Articular chondrocyte of knee joint (primary cell): ENCODE measurements around the gene M1AP. TPM values are rescaled to one million over a fixed set of nuclear protein-coding genes. Genes with fewer than 3 reads are reported as not detected.

Experiments
- total RNA-seq: library from RNA; depleted of rRNA; stranded (reverse); fragments of >200 nt; gene quantifications from 2 replicates; pipeline ENCODE4 v1.2.3, GENCODE V29; 2012

The M1AP gene, protein sequence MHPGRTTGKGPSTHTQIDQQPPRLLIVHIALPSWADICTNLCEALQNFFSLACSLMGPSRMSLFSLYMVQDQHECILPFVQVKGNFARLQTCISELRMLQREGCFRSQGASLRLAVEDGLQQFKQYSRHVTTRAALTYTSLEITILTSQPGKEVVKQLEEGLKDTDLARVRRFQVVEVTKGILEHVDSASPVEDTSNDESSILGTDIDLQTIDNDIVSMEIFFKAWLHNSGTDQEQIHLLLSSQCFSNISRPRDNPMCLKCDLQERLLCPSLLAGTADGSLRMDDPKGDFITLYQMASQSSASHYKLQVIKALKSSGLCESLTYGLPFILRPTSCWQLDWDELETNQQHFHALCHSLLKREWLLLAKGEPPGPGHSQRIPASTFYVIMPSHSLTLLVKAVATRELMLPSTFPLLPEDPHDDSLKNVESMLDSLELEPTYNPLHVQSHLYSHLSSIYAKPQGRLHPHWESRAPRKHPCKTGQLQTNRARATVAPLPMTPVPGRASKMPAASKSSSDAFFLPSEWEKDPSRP
- total RNA-seq = 0.26 and 0.43 TPM in 2 replicates

GRCh38 chr2:74648009-74648443 is at the start of gene M1AP:
TSS of gene M1AP (minus strand) at chr2:74648330. CDS start at chr2:74640275, 8,055 bp downstream.

GRCh38 chr2:74653985-74654882 is 6.1 kb upstream of the M1AP start, which contains the start of gene SEMA4F:
TSS of gene SEMA4F (plus strand) at chr2:74654247. CDS start at chr2:74654377, 130 bp downstream.

GRCh38 chr2:74553892-74554819 is 94.0 kb downstream of the M1AP start, which contains the start of the genes DOK1 and LOXL3:
TSS of gene DOK1 (plus strand) at chr2:74554720. CDS start at chr2:74554755, 35 bp downstream.
TSS of gene LOXL3 (minus strand) at chr2:74553942. CDS start at chr2:74552634, 1,308 bp downstream.

GRCh38 chr2:74529357-74530238 is 118.5 kb downstream of the M1AP start, which contains the start of the genes AUP1 and HTRA2:
TSS of gene AUP1 (minus strand) at chr2:74529706. CDS start at chr2:74529629, 77 bp downstream.
TSS of gene HTRA2 (plus strand) at chr2:74529933. CDS start at chr2:74530007, 74 bp downstream.

DNA sequence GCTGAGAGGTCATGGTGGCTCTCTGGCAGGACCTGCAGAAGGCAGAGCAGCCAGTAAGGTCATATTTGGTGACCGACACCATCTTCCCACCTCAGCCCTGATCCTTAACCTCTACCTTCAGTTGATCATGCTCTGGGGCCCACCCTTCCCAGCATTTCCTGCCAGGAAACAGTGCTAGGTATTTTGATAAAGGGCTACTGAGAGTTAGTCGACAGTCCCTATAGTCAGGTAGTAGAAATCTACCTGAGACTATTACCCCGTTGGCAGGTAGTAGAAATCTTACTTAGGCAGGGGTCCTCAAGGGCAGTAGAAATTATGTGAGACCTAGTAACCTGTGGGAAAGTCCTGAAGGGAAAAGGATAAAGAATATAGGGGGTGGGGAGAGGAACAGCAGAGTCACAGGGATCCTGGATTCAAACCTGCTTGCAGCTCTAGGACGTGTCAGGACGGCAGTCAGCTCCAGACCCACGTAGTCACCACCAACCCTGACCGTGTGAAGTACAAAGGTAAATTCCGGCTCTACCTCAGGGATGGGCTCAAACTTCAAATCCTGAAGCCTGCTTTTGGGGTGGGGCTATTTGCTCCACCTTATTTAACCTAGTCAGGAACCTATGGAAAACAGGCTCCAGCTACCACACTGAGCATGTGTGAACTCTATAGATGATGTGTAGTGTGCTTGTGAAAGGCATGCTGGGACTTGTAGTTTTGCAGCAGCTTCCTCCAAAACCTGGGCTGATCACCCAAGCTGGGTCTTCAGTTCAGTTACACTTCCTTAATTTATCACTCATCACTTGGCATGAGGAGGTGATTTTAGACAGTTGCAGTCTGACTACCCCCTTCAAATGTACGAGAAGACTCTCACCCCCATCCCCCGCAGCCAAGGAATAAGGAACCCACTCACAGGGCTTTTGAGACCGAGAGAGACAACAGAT is 122.1 kb downstream of the M1AP start, which contains the start of gene DQX1:
Gene DQX1, minus strand, starts transcription at position 515 of the 932 bp plus-strand sequence. Its CDS starts 502 bp downstream, at position 13.

GRCh38 chr2:74514368-74515270 is 133.5 kb downstream of the M1AP start, which contains the start of gene TLX2:
TSS of gene TLX2 (plus strand) at chr2:74514450. CDS start at chr2:74514807, 357 bp downstream.

Other genes with a start within 250 kb of the M1AP start
- 1.3 and 1.7 TPM in 2 replicates for gene C2orf81, start 226.7 kb downstream of the M1AP start, total RNA-seq
- gene WDR54, start 226.6 kb downstream of the M1AP start, total RNA-seq = 18.3 and 19.7 TPM in 2 replicates
- gene RTKN, start 206.4 kb downstream of the M1AP start, total RNA-seq = 14.4 and 16.5 TPM in 2 replicates
- gene INO80B, start 193.2 kb downstream of the M1AP start, total RNA-seq = 12.2 and 12.3 TPM in 2 replicates
- 31.6 and 33.8 TPM in 2 replicates for gene WBP1, start 189.9 kb downstream of the M1AP start, total RNA-seq
- 28.9 and 30.8 TPM in 2 replicates for gene MOGS, start 182.9 kb downstream of the M1AP start, total RNA-seq
- 17.6 and 21.7 TPM in 2 replicates for gene MRPL53, start 175.7 kb downstream of the M1AP start, total RNA-seq
- 15.0 and 20.8 TPM in 2 replicates for gene CCDC142, start 165.3 kb downstream of the M1AP start, total RNA-seq
- 11.4 and 14.6 TPM in 2 replicates for gene TTC31, start 165.2 kb downstream of the M1AP start, total RNA-seq
- 2.2 and 3.3 TPM in 2 replicates for gene LBX2, start 148.7 kb downstream of the M1AP start, total RNA-seq
- 15.8 and 18.2 TPM in 2 replicates for gene PCGF1, start 140.6 kb downstream of the M1AP start, total RNA-seq
- 0.11 and 0.13 TPM in 2 replicates for gene TLX2, start 133.9 kb downstream of the M1AP start, total RNA-seq
- gene DQX1, start 122.1 kb downstream of the M1AP start, total RNA-seq = not detected in 2 replicates
- gene AUP1, start 118.6 kb downstream of the M1AP start, total RNA-seq = 60.6 and 64.5 TPM in 2 replicates
- 21.0 and 23.7 TPM in 2 replicates for gene HTRA2, start 118.4 kb downstream of the M1AP start, total RNA-seq
- 162 and 188 TPM in 2 replicates for gene LOXL3, start 94.4 kb downstream of the M1AP start, total RNA-seq
- gene DOK1, start 93.6 kb downstream of the M1AP start, total RNA-seq = 58.1 and 87.9 TPM in 2 replicates
- gene SEMA4F, start 5.9 kb upstream of the M1AP start, total RNA-seq = 5.9 and 6.1 TPM in 2 replicates
- gene HK2, start 185.8 kb upstream of the M1AP start, total RNA-seq = 31.9 and 37.1 TPM in 2 replicates